Daoy (cell line): ENCODE data around the gene SBNO2. TPM values are rescaled to one million over a fixed set of nuclear protein-coding genes. Genes with fewer than 3 reads are reported as not detected.
"Not testable (repeated sequence)": the region's sequence is repeated elsewhere in the genome, so short reads cannot be mapped to it uniquely, and the experiment has no call there.

Experiments
- DNase-seq: peaks from one replicate; pipeline ENCODE4 v3.0.0-alpha.2; 2015; ENCODE audit warnings: low read depth
- total RNA-seq: library from RNA; depleted of rRNA; stranded (reverse); fragments of >200 nt; shearing (Covaris generic); gene quantifications from 2 replicates; pipeline ENCODE4 v1.2.3, GENCODE V29; 2014

The SBNO2 gene
- total RNA-seq, 1 experiment from 2014 or later: 37.7 TPM

DNA sequence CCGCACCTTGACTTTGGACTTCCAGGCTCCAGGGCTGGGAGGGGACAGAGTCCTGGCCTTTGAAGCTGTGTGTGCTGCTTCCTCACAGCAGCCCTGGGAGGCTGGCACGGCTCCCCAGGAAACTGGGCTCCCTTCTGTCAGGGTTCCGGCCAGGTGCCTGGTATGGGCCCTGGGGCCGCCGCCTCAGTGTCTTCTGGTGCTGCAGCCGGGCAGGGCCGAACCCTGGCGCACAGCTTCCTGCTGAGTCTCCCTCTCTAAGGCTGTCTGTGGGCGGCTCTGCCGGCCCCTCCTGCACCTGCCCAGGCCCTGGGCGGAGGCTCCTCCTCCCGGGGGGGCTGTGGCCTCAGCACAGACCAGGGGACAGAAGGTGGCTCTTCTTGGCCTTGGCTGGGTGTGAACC, 37.9 kb downstream of the SBNO2 start:
- no peak for DNase-seq

DNA sequence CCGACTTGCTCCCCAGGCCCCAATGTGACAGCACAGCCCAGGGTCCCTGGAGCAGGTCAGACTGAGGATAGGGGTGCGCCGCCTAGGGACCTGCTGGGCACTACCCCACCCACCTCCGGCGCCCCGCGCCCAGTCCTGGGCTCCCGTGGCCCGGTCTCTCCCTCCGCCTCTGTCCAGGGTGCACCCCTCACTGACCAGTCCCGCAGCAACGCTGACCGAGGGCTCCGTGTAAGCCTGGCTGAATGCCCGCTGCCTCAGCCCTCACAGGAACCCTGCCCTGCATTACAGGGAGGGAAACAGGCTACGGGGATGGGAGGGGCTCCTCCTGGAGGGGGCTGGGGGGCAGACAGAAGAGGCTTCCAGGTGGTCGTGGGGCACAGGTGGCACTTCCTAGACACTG, 38.6 kb downstream of the SBNO2 start:
- DNase-seq: no peak

DNA sequence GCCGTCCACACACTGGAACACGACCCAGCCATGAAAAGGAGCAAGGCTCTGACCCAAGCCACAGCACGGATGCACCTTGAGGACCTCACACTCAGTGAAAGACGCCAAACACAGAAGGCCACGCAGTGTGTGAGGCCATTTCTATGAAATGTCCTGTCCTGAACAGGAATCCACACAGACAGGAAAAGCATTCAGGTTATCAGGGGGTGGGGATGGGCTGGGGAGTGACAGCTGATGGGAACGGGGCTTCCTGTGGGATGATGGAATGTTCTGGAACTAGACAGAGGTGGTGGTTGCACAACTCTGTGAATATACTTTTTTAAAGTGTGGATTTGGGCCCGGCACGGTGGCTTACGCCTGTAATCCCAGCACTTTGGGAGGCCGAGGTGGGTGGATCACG, 39.6 kb downstream of the SBNO2 start:
- no peak for DNase-seq

DNA sequence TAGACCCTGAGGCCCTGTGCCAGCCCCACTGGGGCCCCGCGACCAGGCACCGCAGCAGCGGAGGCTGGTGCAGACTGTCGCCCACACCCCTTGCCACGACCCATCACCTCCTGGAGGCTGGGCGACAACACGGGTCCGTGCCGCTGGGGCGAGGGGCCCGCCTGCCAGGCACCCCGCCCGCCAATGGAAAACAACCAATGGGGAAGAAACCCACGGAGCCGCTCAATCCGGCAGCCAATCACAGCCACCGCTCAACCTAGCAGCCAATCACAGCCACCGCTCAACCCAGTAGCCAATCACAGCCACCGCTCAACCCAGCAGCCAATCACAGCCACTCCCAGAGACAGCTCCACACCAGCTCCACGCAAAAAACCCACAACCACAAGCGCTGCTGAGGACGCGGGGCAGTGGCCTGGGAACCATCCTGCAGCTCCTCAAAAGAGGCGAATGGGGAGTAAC, 40.6 kb downstream of the SBNO2 start:
- DNase-seq: no peak

DNA sequence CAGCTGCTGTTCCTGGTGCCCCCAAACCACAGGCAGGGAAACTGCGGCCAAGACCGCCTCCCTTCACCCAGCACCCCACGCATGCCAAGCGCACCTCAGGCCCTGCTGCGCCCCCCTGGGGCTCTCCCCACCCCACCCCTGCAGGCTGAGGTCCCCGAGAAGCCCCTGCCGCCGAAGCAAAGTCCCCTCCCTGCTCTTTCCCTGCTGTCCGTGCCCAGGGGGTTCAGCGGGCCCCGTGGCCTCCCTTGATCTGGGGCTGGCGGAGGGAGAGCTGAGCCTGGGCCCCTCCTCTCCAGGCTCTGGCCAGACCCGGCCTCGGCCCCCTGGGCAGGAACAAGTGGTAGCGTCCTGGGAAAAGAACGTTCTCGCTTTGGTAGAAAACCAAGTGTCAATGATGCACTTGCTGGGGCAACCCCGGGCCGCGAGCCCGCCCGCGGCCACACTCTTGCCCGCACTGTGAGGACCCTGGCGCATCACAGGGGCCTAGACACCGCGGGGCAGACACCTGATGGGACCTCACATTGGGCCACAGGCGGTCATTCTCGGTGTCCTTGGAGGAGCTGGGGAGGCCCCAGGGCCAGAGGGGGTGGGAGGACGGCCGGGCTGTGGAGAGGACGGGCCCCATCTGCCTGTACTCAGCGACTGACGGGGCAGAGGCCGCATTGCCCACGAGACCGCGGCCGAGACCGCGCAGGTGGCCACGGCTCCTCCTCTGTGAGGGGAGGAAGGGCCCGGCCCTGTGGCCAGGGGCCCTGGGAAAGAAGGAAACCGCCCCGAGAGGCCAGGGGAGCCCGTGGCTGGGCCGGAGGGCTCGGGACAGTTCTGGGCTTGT, 41.3 kb downstream of the SBNO2 start:
- DNase-seq: no peak

DNA sequence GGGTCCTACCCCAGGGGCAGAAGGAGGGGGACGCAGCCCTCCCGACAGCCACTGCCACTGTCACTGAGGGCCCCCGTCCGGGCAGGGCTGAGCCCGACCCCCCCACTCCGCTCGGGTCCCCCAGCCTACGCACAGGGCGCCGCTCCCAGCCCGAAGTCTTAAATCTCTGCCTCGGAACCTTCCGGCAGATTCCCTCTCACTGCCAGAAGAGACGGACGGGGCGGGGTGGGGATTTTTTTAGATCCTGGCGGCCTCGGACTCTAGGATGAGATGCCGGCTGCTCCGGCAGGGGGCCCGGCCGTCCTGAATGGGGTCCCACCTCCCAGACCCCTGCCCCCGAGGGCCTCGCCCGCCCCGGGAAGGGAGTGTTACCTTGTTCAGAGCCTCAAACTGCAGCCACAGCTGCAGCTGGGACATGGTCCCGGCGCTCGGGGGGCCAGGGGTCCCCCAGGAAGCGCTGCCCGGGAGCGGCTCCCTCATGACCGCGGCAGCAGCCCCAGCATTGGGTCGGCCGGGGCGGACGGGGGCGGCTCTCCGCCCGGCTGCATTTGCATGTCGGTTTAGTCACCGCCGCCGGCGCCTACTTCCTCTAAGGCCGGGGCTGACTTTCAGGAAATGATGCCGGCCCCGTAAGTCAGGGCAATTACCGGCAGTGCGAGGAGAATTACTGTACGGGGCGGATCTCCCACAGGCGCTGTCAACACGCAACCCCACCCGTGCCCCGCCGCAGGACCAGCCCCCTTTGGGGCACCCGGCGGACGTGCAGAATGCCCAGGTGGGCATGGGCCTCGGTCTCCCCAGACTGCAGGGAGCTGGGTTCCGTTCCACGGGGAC, 42.1 kb downstream of the SBNO2 start:
- peak; percentile 92 for DNase-seq

DNA sequence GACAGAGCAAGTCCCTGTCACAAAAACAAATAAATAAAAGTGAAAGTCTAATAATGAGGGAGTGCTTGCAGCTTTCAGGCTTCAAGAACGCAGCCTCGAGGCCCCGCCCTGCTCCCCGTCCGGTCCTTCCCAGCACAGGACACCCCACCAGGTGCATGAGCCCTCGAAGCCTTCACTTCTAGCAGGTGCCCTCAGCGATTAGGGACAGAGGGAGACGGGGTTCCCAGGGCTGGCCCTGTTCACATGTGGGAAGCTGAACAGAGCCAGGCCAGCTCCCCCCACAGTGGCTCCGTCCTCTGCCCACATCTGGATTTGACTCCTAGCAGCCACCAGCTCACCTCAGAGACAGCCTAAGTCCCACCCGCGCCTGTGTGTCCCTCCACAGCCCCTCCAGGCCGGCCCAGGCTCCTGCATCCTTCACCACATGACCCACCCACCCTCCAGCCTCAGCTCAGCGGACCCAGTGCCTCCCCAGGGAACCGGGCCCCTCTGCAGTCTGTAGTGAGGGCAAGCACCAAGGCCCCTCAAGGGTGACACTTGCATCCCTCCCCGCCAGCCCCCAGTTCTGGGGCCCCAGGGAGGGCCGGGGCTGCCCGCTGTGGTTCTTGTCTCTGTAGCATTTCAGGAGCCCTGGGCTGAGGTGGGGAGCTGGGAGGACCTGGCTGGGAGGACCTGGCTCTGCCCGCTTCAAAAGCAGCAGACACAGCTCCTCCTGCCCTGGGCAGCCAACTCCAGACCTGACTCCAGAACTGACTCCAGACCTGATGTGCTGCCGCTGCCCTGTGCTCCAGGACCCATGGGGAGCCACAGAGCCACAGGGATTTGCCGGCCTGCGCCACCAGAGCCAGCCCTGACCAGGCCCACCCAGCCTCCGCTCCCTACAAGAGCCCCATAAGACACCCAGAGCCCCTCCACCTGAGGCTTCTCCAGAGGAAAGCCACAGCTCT, 43.0 kb downstream of the SBNO2 start:
- no peak for DNase-seq

DNA sequence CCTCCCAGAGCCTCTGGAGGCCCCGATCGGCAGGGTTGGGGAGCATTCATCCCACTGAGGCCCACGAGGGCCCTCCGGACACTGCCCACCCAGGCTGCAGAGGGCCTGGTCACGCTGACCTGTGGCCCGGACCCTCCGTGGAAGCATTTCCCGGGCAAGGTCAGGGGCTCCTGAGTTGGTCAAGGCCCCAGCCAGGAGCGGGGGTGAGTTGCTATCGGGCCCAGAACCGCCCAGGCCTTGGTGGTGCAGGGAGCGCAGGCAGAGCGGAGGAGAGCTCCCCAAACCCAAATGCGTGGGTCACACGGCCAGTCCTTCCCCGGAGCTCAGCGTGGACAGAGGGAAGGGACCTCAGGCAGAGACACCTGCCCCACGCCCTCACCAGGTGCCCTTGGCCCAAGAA, 44.5 kb downstream of the SBNO2 start:
- no peak for DNase-seq

DNA sequence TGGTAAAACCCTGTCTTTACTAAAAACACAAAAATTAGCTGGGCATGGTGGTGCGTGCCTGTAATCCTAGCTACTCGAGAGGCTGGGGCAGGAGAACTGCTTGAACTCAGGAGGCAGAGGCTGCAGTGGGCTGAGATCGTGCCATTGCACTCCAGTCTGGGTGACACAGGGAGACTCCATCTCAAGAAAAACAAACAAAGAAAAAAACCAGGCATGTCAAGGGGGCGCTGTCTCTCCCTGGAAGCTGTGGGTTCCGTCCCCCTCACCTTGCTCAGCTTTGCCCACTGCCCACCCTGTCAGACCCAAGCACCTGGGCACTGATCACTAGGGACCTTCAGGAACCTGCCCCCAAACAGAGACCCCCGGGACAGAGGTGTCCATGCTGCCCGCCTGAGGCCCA, 45.0 kb downstream of the SBNO2 start:
- DNase-seq: not testable (repeated sequence)

DNA sequence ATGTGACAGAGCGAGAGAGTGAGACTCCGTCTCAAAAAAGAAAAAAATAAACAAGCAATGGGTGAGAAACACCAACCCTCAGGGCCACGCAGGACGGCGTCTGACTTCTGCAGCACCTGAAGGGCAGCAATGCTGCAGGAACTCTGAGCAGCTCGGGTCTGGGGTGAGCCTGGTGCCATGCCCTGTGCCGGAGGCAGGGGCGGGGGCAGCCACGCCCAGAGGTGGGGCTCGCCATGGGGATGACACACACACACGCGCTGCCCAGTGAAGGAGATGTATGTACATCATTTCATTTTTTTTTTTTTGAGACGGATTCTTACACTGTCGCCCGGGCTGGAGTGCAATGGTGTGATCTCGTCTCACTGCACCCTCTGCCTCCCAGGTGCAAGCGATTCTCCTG, 46.0 kb downstream of the SBNO2 start:
- no peak for DNase-seq

DNA sequence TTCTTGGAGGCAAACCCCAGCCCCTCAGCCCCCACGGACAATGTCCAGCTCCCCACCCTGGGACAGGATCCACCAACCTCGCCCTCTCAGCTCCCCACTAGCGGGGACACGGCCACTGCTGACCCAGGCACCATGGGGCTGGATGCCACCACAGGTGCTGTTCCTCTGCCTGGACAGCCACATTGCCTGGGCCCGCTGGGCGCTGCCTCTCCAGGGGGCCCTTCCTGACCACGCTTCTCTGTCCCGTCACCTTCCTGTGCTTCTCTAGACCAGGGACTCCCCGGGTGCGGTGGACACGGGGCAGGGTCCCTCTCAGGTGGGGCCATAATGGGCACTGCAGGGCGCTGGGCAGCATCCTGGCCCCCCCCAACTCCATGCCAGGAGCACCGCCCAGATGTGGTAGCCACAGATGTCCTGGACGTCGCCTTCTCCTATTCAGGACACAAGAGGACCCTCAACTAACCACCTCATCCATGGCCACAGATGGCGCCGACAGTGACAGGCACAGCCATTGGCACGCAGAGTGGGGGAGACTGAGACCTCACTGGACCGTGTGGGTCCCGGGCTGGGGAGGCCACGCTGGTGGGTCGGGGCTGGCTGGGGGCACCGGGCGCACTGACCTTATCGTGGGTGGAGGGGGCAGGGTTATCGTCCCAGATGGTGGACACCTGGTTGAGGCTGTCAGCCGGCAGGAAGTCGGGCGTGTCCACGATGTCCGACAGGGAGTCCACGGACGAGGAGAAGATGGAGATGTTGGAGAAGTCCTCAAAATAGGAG, 46.9 kb downstream of the SBNO2 start:
- no peak for DNase-seq

DNA sequence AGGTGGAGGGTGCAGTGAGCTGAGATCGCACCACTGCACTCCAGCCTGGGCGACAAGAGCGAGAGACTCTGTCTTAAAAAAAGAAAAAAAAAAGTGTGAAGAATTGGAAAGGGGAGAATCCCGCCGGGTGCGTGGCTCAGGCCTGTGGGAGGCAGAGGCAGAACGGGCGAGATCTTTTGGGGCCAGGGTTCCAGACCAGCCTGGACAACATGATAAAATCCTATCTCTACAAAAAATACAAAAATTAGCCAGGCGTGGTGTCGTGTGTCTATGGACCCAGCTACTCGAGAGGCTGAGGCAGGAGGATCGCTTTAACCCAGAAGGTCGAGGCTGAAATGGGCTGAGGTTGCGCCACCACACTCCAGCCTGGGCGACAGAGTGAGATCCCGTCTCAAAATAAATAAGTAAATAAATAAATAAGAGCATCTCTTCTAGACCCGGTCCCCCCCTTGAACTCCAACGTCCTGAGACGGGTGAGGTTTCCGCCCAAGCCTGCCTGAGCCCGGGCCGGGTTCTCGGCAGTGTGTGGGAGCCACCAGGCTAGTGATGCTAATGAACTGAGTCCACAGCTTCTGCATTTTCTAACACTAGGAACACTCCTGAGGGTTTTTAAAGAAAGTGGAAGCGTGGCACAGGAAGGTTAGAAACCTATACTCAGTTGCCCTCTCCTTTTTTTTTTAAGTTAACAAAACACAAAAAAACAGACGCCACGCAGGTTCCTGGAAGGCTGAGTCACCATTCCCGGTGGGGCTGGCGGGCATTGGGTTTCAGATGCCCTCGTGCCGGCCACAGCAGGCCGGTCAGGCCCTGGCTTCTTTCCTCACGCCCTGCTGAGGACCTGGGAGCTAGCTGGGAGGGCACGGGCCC, 48.2 kb downstream of the SBNO2 start:
- DNase-seq: peak; percentile 55

DNA sequence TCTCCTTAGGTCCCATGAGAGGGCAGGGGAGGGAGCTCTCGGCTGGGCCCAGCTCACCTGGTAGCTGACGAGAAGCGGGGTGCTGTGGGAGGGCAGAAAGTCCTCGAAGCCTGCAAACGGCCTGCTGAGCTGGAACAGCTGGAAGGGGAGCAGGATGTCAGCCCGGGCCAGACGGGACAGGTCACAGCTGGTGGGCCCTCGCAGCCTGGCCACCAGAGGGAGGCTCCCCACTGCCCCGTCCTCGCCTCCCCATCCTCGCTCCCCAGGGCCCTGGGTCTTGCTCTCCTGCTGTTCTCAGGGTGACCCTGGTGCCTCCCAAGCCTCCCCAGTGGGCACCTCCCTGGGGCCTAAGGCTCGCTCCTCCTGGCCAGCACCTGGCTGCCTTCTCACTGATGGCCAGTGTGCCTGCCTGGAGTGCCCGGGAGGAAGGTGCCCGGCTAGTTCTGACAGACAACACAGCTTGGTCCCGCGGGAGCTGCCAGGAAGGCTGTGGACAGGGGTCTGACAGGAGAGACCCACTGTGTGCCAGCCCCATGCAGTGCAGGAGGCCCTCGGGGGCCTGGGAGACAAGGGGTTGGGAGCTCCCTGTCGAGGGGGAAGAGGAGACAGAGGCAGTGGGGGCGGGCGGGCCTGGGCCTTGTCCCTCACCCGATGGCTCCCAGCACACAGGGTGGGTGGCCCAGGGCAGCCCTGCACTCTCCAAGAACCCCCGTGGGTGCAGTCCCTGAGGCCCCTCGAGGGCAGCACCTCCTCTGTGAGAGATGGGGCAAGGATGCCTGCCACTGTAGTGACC, 50.0 kb downstream of the SBNO2 start:
- no peak for DNase-seq

DNA sequence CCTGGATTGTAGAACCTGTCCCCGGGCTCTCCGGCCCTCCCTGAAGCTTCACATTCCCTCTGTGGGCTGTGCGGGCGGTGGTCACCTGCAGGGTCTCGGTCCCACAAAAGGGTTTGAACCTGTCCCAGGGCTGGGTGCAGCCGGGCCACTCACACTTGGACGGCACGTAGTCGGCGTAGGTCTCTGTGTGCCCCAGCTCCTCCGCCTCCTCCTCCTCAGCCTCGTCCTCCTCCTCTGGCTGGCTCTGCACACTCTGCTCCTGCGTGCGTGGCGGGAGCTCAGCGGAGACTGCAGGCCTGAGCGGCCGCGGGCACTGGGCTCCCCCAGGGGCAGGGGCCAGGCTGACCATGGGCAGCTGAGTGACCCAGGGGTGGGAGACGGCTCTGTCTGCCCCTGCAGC, 50.7 kb downstream of the SBNO2 start:
- DNase-seq: no peak

DNA sequence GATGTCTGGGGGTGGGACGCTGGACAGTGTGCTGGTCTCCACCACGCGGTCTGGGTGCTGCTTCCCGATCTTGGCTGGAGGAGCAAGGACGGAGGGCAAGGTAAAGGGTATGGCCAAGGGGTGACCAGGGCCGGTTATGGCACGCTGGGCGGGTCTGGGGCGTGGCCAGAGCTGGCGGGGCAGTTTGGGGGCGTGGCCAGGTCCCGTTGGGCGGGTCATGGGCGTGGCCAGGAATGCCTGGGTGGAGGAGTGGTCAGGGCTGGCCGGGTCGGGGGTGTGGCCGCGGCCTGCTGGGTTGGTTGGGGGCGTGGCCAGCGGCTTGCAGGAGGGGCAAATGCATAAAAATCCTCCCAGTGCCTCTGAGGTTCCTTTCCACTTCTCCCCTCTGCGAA, 51.1 kb downstream of the SBNO2 start:
- DNase-seq: peak; percentile 88

DNA sequence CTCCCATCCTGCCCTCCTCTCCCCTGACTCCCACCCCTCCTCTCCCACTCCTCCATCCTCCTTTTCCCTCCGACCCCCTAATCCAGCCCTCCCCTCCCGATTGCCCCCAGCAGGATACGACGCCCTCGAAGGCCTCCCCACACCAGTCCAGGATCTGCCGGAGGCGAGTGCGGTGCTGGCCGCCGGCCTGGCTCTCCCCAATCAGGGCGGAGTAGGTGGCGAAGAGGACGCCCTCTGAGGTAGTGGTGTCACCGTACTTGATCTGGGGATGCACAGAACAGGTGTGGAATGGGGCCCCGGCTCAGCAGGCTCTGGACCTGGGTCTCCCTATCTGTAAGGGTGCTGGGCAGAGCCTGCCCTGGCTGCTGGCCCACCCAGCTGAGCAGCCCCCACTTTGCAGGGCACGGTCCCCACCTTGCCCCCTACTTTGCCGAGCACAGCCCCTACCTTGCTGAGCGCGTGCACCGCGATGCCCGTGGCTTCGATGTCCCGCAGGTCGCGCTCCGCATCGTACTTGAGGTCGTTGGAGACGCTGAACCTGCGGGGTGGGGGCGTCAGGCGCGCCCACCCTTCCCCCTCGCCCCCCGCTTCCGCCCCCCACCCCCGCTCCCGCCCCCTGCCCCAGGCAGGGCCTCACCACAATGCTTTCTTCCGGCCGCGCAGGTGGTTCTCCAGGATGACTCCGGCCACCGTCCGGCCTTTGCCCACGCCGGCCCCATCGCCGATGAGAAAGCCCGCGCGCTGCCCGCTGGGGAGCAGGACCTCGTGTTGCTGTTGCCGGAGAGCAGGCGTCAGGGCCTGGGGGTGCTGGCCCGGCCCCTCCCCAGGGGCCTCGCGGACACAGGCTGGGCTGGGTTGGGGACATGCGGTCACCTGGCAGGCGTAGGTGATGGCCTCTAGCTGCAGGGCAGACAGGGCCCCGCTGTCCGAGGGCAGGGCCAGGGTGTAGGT, 51.8 kb downstream of the SBNO2 start:
- no peak for DNase-seq

DNA sequence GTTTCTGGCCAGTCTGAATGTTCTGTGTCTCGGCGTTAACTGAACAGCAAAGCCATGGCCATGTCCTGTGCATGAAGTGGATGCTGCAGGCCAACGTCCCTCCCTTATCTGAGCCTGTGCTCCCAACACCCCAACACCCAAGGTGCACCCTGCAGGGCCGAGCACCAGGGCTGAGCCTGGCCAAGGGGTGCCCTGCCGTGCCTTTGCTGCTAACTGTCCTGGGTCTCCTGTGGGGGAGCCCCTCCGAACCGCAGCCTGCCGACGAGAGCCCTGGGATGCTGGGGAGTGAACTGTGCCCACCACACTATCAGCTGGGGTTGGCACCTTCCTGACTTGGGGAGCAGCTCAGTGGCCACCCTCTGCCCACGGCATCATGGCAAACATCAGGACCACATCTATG, 52.7 kb downstream of the SBNO2 start:
- no peak for DNase-seq
